HG03025 (cell line): Measurements from ENCODE around the gene SUDS3.

Experiments
- ATAC-seq: cut with Tn5 transposase; IDR thresholded peaks from one replicate; pipeline ENCODE4 v1.9.1; 2021; ENCODE audit warnings: mild to moderate bottlenecking, moderate library complexity; ENCODE audit not compliant: unreplicated experiment, low FRiP score

Gene SUDS3

GRCh38 chr12:118436986-118437385 lies 60.6 kb downstream of the SUDS3 start:
- no peak for ATAC-seq

GRCh38 chr12:118439068-118439467 lies 62.7 kb downstream of the SUDS3 start:
- no peak for ATAC-seq

GRCh38 chr12:118446247-118446646 lies 69.9 kb downstream of the SUDS3 start:
- ATAC-seq, result no peak

GRCh38 chr12:118447181-118447580 lies 70.8 kb downstream of the SUDS3 start:
- no peak for ATAC-seq

GRCh38 chr12:118448341-118448740 lies 72.0 kb downstream of the SUDS3 start:
- no peak for ATAC-seq

- no peak for ATAC-seq
Observed at GRCh38 chr12:118455327-118455726, 79.0 kb downstream of the SUDS3 start.

- ATAC-seq, result no peak
Observed at GRCh38 chr12:118456741-118457140, 80.4 kb downstream of the SUDS3 start.

- ATAC-seq, result no peak
Observed at GRCh38 chr12:118459110-118459509, 82.8 kb downstream of the SUDS3 start.

GRCh38 chr12:118463677-118464076 lies 87.3 kb downstream of the SUDS3 start:
- no peak for ATAC-seq

GRCh38 chr12:118465706-118466105 lies 89.4 kb downstream of the SUDS3 start:
- ATAC-seq, result no peak
